ENCODE results near the gene AR.

- TF ChIP-seq, protein P1, sequence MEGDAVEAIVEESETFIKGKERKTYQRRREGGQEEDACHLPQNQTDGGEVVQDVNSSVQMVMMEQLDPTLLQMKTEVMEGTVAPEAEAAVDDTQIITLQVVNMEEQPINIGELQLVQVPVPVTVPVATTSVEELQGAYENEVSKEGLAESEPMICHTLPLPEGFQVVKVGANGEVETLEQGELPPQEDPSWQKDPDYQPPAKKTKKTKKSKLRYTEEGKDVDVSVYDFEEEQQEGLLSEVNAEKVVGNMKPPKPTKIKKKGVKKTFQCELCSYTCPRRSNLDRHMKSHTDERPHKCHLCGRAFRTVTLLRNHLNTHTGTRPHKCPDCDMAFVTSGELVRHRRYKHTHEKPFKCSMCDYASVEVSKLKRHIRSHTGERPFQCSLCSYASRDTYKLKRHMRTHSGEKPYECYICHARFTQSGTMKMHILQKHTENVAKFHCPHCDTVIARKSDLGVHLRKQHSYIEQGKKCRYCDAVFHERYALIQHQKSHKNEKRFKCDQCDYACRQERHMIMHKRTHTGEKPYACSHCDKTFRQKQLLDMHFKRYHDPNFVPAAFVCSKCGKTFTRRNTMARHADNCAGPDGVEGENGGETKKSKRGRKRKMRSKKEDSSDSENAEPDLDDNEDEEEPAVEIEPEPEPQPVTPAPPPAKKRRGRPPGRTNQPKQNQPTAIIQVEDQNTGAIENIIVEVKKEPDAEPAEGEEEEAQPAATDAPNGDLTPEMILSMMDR (IDR thresholded peaks at IDR 0.05; ENCODE audit: poor library complexity, severe bottlenecking): no peak
- no peak for TF ChIP-seq TAF1 (IDR thresholded peaks at IDR 0.05; ENCODE audit: low read depth)
- TF ChIP-seq EP300 (conservative IDR thresholded peaks at IDR 0.05; ENCODE audit: poor library complexity, severe bottlenecking): no peak
- TF ChIP-seq, protein P2, sequence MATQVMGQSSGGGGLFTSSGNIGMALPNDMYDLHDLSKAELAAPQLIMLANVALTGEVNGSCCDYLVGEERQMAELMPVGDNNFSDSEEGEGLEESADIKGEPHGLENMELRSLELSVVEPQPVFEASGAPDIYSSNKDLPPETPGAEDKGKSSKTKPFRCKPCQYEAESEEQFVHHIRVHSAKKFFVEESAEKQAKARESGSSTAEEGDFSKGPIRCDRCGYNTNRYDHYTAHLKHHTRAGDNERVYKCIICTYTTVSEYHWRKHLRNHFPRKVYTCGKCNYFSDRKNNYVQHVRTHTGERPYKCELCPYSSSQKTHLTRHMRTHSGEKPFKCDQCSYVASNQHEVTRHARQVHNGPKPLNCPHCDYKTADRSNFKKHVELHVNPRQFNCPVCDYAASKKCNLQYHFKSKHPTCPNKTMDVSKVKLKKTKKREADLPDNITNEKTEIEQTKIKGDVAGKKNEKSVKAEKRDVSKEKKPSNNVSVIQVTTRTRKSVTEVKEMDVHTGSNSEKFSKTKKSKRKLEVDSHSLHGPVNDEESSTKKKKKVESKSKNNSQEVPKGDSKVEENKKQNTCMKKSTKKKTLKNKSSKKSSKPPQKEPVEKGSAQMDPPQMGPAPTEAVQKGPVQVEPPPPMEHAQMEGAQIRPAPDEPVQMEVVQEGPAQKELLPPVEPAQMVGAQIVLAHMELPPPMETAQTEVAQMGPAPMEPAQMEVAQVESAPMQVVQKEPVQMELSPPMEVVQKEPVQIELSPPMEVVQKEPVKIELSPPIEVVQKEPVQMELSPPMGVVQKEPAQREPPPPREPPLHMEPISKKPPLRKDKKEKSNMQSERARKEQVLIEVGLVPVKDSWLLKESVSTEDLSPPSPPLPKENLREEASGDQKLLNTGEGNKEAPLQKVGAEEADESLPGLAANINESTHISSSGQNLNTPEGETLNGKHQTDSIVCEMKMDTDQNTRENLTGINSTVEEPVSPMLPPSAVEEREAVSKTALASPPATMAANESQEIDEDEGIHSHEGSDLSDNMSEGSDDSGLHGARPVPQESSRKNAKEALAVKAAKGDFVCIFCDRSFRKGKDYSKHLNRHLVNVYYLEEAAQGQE (IDR thresholded peaks at IDR 0.05; ENCODE audit: borderline replicate concordance): no peak
- TF ChIP-seq POLR2AphosphoS5 (IDR thresholded peaks at IDR 0.05): no peak
- no peak for TF ChIP-seq SMC3 (conservative IDR thresholded peaks at IDR 0.05; ENCODE audit: poor library complexity)
These were observed 39.4 kb downstream of the AR start for GRCh38 chrX:67583171-67583570.

Data from neural cell (in vitro differentiated cells).